ENCODE measurements around the gene ZNF141. TPM values are rescaled to one million over a fixed set of nuclear protein-coding genes. Genes with fewer than 3 reads are reported as not detected.
"Not testable (repeated sequence)": the region's sequence is repeated elsewhere in the genome, so short reads cannot be mapped to it uniquely, and the experiment has no call there.

ZNF141 gene
- polyA plus RNA-seq, 2 of the 4 experiments (the other 2 are of a cell fraction), result 4.9 to 5.0 TPM

DNA sequence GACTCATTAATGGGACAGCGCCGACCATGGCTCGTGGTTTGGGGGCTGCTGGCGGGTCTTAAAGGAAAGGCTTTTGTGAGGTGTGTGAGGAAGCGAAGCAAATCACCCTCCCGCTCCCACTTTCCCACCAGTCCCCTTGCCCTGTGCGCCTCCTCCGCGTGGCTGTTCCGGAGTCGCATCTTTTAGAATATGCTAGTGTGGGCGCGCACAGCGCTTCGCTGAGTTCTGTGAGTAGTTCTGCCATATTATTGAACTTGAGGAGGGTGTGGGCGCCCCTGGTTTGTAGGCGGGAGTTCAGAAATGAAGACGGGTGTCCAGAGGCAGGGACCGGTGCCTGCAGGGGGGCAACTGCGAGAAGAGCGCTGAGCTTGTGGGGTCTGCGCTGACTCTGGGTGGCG is 49.1 kb downstream of the ZNF141 start:
- Histone ChIP-seq H3K27ac (no peak overlapping the region), H3K4me2 (no peak overlapping the region), H3K9me3 (peaks cover 10% of the 10 kb centered on the region; the same call in 2 of the 3 replicates), H3K4me1 (no peaks in the 10 kb centered on the region), H3K4me3 (no peak overlapping the region)
- no peak for FAIRE-seq
- ATAC-seq, result no peak
- TF ChIP-seq, protein P1, sequence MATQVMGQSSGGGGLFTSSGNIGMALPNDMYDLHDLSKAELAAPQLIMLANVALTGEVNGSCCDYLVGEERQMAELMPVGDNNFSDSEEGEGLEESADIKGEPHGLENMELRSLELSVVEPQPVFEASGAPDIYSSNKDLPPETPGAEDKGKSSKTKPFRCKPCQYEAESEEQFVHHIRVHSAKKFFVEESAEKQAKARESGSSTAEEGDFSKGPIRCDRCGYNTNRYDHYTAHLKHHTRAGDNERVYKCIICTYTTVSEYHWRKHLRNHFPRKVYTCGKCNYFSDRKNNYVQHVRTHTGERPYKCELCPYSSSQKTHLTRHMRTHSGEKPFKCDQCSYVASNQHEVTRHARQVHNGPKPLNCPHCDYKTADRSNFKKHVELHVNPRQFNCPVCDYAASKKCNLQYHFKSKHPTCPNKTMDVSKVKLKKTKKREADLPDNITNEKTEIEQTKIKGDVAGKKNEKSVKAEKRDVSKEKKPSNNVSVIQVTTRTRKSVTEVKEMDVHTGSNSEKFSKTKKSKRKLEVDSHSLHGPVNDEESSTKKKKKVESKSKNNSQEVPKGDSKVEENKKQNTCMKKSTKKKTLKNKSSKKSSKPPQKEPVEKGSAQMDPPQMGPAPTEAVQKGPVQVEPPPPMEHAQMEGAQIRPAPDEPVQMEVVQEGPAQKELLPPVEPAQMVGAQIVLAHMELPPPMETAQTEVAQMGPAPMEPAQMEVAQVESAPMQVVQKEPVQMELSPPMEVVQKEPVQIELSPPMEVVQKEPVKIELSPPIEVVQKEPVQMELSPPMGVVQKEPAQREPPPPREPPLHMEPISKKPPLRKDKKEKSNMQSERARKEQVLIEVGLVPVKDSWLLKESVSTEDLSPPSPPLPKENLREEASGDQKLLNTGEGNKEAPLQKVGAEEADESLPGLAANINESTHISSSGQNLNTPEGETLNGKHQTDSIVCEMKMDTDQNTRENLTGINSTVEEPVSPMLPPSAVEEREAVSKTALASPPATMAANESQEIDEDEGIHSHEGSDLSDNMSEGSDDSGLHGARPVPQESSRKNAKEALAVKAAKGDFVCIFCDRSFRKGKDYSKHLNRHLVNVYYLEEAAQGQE (IDR thresholded peaks at IDR 0.05), result no peak
- TF ChIP-seq E2F6 (IDR thresholded peaks at IDR 0.05; ENCODE audit: borderline replicate concordance, low read depth), result no peak
- no peak for TF ChIP-seq ELK1 (IDR thresholded peaks at IDR 0.05; ENCODE audit: low read depth, low read length)
- no peak for TF ChIP-seq TP53 (CRISPR knock-in tag; IDR thresholded peaks at IDR 0.05)
- TF ChIP-seq RCOR1 (IDR thresholded peaks at IDR 0.05; ENCODE audit: low read depth, low read length), result no peak
- no peak for TF ChIP-seq SMC3 (IDR thresholded peaks at IDR 0.05)
- TF ChIP-seq FOSB (CRISPR knock-in tag; IDR thresholded peaks at IDR 0.05), result no peak
- no peak for TF ChIP-seq CBX8 (IDR thresholded peaks at IDR 0.05)
- WGBS (ENCODE audit: missing lambda C conversion rate), result 78% methylated on average over 23 of the region's 23 CpGs
- CTCF ChIA-PET, result no interaction called here
- DNase-seq (ENCODE audit: low read depth in 1 of 2, low spot score in 1 of 2), result no peak
- POLR2A ChIA-PET, result no interaction called here

DNA sequence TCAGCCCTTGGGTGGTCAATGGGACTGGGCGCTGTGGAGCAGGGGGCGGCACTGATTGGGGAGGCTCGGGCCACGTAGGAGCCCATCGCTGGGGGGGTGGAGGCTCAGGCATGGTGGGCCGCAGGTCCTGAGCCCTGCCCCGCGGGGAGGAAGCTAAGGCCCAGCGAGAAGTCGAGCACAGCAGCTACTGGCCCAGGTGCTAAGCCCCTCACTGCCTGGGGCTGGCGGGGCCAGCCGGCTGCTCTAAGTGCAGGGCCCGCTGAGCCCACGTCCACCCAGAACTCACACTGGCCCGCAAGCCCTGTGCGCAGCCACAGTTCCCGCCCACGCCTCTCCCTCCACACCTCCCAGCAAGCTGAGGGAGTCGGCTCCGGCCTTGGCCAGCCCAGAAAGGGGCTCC is 66.4 kb downstream of the ZNF141 start:
- WGBS (ENCODE audit: missing lambda C conversion rate), result no CpG with 5 or more reads among the region's 20 CpGs
- FAIRE-seq (no peak), ATAC-seq (no peak), DNase-seq (ENCODE audit: low read depth in 1 of 2, low spot score in 1 of 2) (no peak)
- Histone ChIP-seq H3K9me3 (peaks cover 8% of the 10 kb centered on the region; the same call in 1 of the 3 replicates), H3K4me2 (no peak overlapping the region), H3K4me1 (no peaks in the 10 kb centered on the region), H3K4me3 (no peak overlapping the region), H3K27ac (no peak overlapping the region)
- TF ChIP-seq JUNB (IDR thresholded peaks at IDR 0.05), result no peak
- no peak for TF ChIP-seq ESRRA (IDR thresholded peaks at IDR 0.05; ENCODE audit: borderline replicate concordance, low read length)
- no peak for TF ChIP-seq GATA3 (IDR thresholded peaks at IDR 0.05; ENCODE audit: borderline replicate concordance)
- TF ChIP-seq ELK1 (IDR thresholded peaks at IDR 0.05; ENCODE audit: low read depth, low read length), result no peak
- no peak for TF ChIP-seq KDM5A (IDR thresholded peaks at IDR 0.05)
- TF ChIP-seq NPAS2 (CRISPR knock-in tag; IDR thresholded peaks at IDR 0.05; ENCODE audit: borderline replicate concordance), result no peak
- TF ChIP-seq HOXB13 (CRISPR knock-in tag; IDR thresholded peaks at IDR 0.05; ENCODE audit: low read depth), result no peak
- no peak for TF ChIP-seq SREBF2 (IDR thresholded peaks at IDR 0.05)
- no peak for TF ChIP-seq PHF8 (IDR thresholded peaks at IDR 0.05; ENCODE audit: borderline replicate concordance, low read depth)
- TF ChIP-seq EP300 (IDR thresholded peaks at IDR 0.05), result no peak
- TF ChIP-seq E2F6 (IDR thresholded peaks at IDR 0.05; ENCODE audit: borderline replicate concordance, low read depth), result no peak
- no peak for TF ChIP-seq BHLHE40 (IDR thresholded peaks at IDR 0.05; ENCODE audit: low read depth, low read length)
- TF ChIP-seq FOXS1 (CRISPR knock-in tag; IDR thresholded peaks at IDR 0.05), result no peak
- TF ChIP-seq ZSCAN20 (CRISPR knock-in tag; IDR thresholded peaks at IDR 0.05), result no peak
- no peak for TF ChIP-seq EHF (CRISPR knock-in tag; IDR thresholded peaks at IDR 0.05)
- TF ChIP-seq TFCP2L1 (CRISPR knock-in tag; IDR thresholded peaks at IDR 0.05), result no peak
- no peak for TF ChIP-seq NR3C1 (IDR thresholded peaks at IDR 0.05)
- TF ChIP-seq MYC (IDR thresholded peaks at IDR 0.05; ENCODE audit: borderline replicate concordance, low read length), result no peak
- ChIA-PET POLR2A (no interaction called here), CTCF (no interaction called here)

GRCh38 chr4:408321-408720 is 70.7 kb downstream of the ZNF141 start:
- H3K27ac ChIP-seq; H3K4me1 ChIP-seq; FAIRE-seq; DNase-seq (ENCODE audit: low read depth in 1 of 2, low spot score in 1 of 2); H3K4me2 ChIP-seq; ATAC-seq; H3K4me3 ChIP-seq; CTCF ChIA-PET; POLR2A ChIA-PET: not testable (repeated sequence)
- WGBS (ENCODE audit: missing lambda C conversion rate), result 31% methylated on average over 6 of the region's 6 CpGs
- peaks cover 33% of the 10 kb centered on the region; the same call in 2 of the 3 replicates for H3K9me3 ChIP-seq

Measured in A549 (cell line).